WTC11 (cell line): ENCODE measurements around the gene RHOT2.

ENCODE experiments used
- HMGXB4 ChIP-seq: sonication (generic); formaldehyde crosslinking; IDR thresholded peaks from 2 replicates; pipeline ENCODE4 v1.8.1; 2023; ENCODE audit warnings: mild to moderate bottlenecking, moderate library complexity, missing genetic modification reagents
- USF1 ChIP-seq: sonication (generic); formaldehyde crosslinking; IDR thresholded peaks from 2 replicates; pipeline ENCODE4 v1.8.0; 2022; ENCODE audit warnings: mild to moderate bottlenecking, missing genetic modification reagents
- USF2 ChIP-seq: sonication (generic); formaldehyde crosslinking; IDR thresholded peaks from 2 replicates; pipeline ENCODE4 v1.8.1; 2023; ENCODE audit warnings: mild to moderate bottlenecking, missing genetic modification reagents, moderate library complexity
- ZNF416 ChIP-seq: fragments of 250-450 bp; sonication (Bioruptor Pico); IDR thresholded peaks from 2 replicates; pipeline ENCODE4 v1.9.0; 2021; ENCODE audit warnings: mild to moderate bottlenecking, inconsistent platforms
- ZNF512 ChIP-seq: sonication (generic); formaldehyde crosslinking; IDR thresholded peaks from 2 replicates; pipeline ENCODE4 v1.8.1; 2022; ENCODE audit warnings: missing genetic modification reagents, borderline replicate concordance

DNA sequence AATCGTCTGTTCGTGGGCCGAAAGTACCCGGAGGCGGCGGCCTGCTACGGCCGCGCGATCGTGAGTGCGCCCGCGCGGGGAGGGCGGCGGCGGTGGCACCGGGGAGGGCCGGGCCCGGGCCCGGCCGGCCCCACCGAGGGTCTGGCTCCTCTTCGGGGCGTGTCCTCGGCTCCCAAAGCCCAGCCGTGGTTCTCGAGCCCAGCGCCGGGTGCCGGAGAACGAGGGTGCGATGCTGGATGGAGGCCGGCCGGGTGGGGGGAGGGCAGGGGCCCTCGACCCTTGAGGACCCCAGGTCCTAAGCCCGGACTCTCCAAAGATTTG lies 12.7 kb downstream of the RHOT2 start:
- no peak for TF ChIP-seq ZNF416 (CRISPR knock-in tag)
- TF ChIP-seq HMGXB4 (CRISPR knock-in tag), result no peak
- no peak for TF ChIP-seq USF2 (CRISPR knock-in tag)
- TF ChIP-seq ZNF512, result no peak
- no peak for TF ChIP-seq USF1
